Endothelial cell of umbilical vein (primary cell): ENCODE data around the gene CMBL. TPM values are rescaled to one million over a fixed set of nuclear protein-coding genes. Genes with fewer than 3 reads are reported as not detected.

ENCODE experiments used
- BruUV-seq: library from RNA; stranded (reverse); fragments of 400-500 nt; replicated peaks from 2 replicates; lab custom pipeline; 2021; lab: Mats Ljungman, UMichigan
- CTCF ChIA-PET: fragments of 300-600, 350-600 bp; sonication (Branson Sonifier 250); formaldehyde crosslinking; loops from one replicate; lab custom pipeline; 2021; ENCODE audit warnings: antibody characterized with exemption, inconsistent platforms; lab: Charles Lee
- POLR2A ChIA-PET: fragments of 300-600, 350-600 bp; sonication (Branson Sonifier 250); formaldehyde crosslinking; loops from one replicate; lab custom pipeline; 2021; ENCODE audit warnings: antibody characterized with exemption, inconsistent platforms; lab: Charles Lee
- DNase-seq: peaks from one replicate; pipeline ENCODE4 v3.0.0-alpha.2; 2011; ENCODE audit warnings: low read depth, low spot score
- FAIRE-seq: peaks from 2 replicates; lab custom pipeline; 2011; peaks lifted over from hg19 to GRCh38; lab: Jason Lieb, UNC
- H2AFZ ChIP-seq: 2 replicates; pipeline ENCODE4 v1.6.0; 2012; ENCODE audit warnings: low read depth, low read length, control low read depth, inconsistent platforms
- H3K27ac ChIP-seq: 2 replicates; pipeline ENCODE4 v1.5.1; 2011; ENCODE audit warnings: low read depth, mild to moderate bottlenecking, control low read depth, low read length, moderate library complexity; ENCODE audit not compliant: insufficient read depth
- H3K27me3 ChIP-seq, 2 experiments: 2 replicates each; pipeline versions ENCODE4 v1.6.0 to v1.6.1; 2011; ENCODE audit warnings: low read length in 2 of 2, mixed read lengths in 1 of 2; ENCODE audit not compliant: control insufficient read depth in 2 of 2, insufficient read depth in 2 of 2
- H3K36me3 ChIP-seq, 2 experiments: 2 replicates in 1 of 2; 3 replicates in 1 of 2; pipeline ENCODE4 v1.5.1; 2011; ENCODE audit warnings: low read length in 2 of 2, mild to moderate bottlenecking in 1 of 2, moderate library complexity in 1 of 2; ENCODE audit not compliant: control insufficient read depth in 2 of 2, insufficient read depth in 2 of 2; ENCODE audit errors: extremely low read depth in 1 of 2
- H3K4me1 ChIP-seq: 3 replicates; pipeline ENCODE4 v1.5.1; 2011; ENCODE audit warnings: mild to moderate bottlenecking, low read length; ENCODE audit not compliant: control insufficient read depth, insufficient read depth; ENCODE audit errors: extremely low read depth
- H3K4me2 ChIP-seq: 2 replicates; pipeline ENCODE4 v1.6.1; 2011; ENCODE audit warnings: low read length, control low read depth, mixed read lengths; ENCODE audit not compliant: insufficient read depth
- H3K4me3 ChIP-seq, 3 experiments: fragments of 200-600 bp in 1 of 3; sonication (generic), shearing (Covaris generic) in 1 of 3; replicated peaks in 1 of 3; 2 replicates each; pipeline ENCODE4 v1.5.1; 2011 to 2016; ENCODE audit warnings: control low read depth in 3 of 3, low read length in 3 of 3, mild to moderate bottlenecking in 2 of 3, inconsistent platforms in 1 of 3, low read depth in 1 of 3, moderate library complexity in 1 of 3; ENCODE audit not compliant: insufficient read depth in 1 of 3
- H3K79me2 ChIP-seq: 2 replicates; pipeline ENCODE4 v1.6.0; 2012; ENCODE audit warnings: low read length, inconsistent platforms; ENCODE audit not compliant: control insufficient read depth, insufficient read depth
- H3K9ac ChIP-seq: replicated peaks from 2 replicates; pipeline ENCODE3; 2011; ENCODE audit warnings: low read length, control low read depth; ENCODE audit not compliant: insufficient read depth; ENCODE audit errors: extremely low read depth
- H3K9me1 ChIP-seq: replicated peaks from 3 replicates; pipeline ENCODE4 v1.6.0; 2011; ENCODE audit warnings: mild to moderate bottlenecking, low read length; ENCODE audit not compliant: control insufficient read depth, insufficient read depth; ENCODE audit errors: extremely low read depth
- H3K9me3 ChIP-seq: replicated peaks from 2 replicates; pipeline ENCODE4 v1.5.1; 2012; ENCODE audit warnings: low read length, inconsistent platforms; ENCODE audit not compliant: control insufficient read depth, insufficient read depth
- H4K20me1 ChIP-seq: replicated peaks from 2 replicates; pipeline ENCODE3; 2011; ENCODE audit warnings: mild to moderate bottlenecking, low read length; ENCODE audit not compliant: control insufficient read depth, insufficient read depth; ENCODE audit errors: extremely low read depth
- CTCF ChIP-seq, 2 donors: IDR thresholded peaks; 1 replicate in 1 of 2; 2 replicates in 1 of 2; pipeline ENCODE4 v1.5.1; 2011; ENCODE audit warnings: low read length in 2 of 2, mild to moderate bottlenecking in 2 of 2, moderate library complexity in 2 of 2, control low read depth in 1 of 2, inconsistent platforms in 1 of 2, low read depth in 1 of 2; ENCODE audit not compliant: insufficient read depth in 1 of 2; ENCODE audit errors: extremely low read depth in 1 of 2
- EZH2 ChIP-seq: IDR thresholded peaks from 2 replicates; pipeline ENCODE4 v1.6.1; 2012; ENCODE audit warnings: borderline replicate concordance, low read depth, mild to moderate bottlenecking, moderate library complexity, low read length, inconsistent platforms; ENCODE audit not compliant: severe bottlenecking
- FOS ChIP-seq: IDR thresholded peaks from 2 replicates; pipeline ENCODE4 v1.6.1; 2011; ENCODE audit warnings: mild to moderate bottlenecking, low read length, moderate library complexity, borderline replicate concordance; ENCODE audit not compliant: insufficient read depth
- GATA2 ChIP-seq: IDR thresholded peaks from 2 replicates; pipeline ENCODE4 v1.7.0; 2011; ENCODE audit warnings: low read depth, mild to moderate bottlenecking, moderate library complexity, mixed read lengths, low read length; ENCODE audit not compliant: insufficient read length, insufficient read depth
- JUN ChIP-seq: IDR thresholded peaks from 2 replicates; pipeline ENCODE4 v1.6.1; 2011; ENCODE audit warnings: borderline replicate concordance, low read depth; ENCODE audit not compliant: insufficient read length, insufficient read depth
- MAX ChIP-seq: IDR thresholded peaks from 2 replicates; pipeline ENCODE4 v1.6.1; 2011; ENCODE audit not compliant: insufficient read depth, insufficient read length
- MYC ChIP-seq: IDR thresholded peaks from one replicate; pipeline ENCODE4 v1.6.1; 2011; ENCODE audit warnings: mild to moderate bottlenecking, low read depth, low read length
- POLR2A ChIP-seq: IDR thresholded peaks from 2 replicates; pipeline ENCODE4 v1.6.1; 2012; ENCODE audit warnings: low read depth, mild to moderate bottlenecking, control low read depth, low read length
- POLR2AphosphoS5 ChIP-seq: IDR thresholded peaks from 2 replicates; pipeline ENCODE4 v1.6.1; 2012; ENCODE audit warnings: low read depth, mild to moderate bottlenecking, control low read depth, low read length, moderate library complexity; ENCODE audit not compliant: insufficient read depth
- dilution Hi-C: fragments of 300-500 bp; cut with MboI; formaldehyde crosslinking; loops from one replicate; pipeline ENCODE4 v1.15.0; 2019; ENCODE audit warnings: low sequenced_read_pairs; ENCODE audit not compliant: extremely low pct_ligation_motif_present
- intact Hi-C: fragments of 100-400 bp; cut with micrococcal nuclease; formaldehyde crosslinking; loops from one replicate; pipeline ENCODE4 v1.10.0; 2022
- polyA plus RNA-seq, 4 experiments: library from polyadenylated mRNA; depleted of rRNA in 3 of 4; stranded (reverse) in 3 of 4; unstranded in 1 of 4; fragments of >200 nt; gene quantifications; 2 replicates each; pipeline versions ENCODE4 v1.2.1 to v1.2.3, GENCODE V29; 2011 to 2012; ENCODE audit warnings: missing spikeins in 1 of 4
- total RNA-seq: library from RNA; stranded (reverse); gene quantifications from 2 replicates; pipeline ENCODE4 v1.2.3, GENCODE V29; 2021

CMBL gene
- total and polyA plus RNA-seq, 2 donors (not counting 3 experiments of a cell fraction or from before 2014, with no cell fraction given) = 15.9 to 19.8 TPM

GRCh38 chr5:10266839-10267238, 40.9 kb downstream of the CMBL start:
- no TSS peak for BruUV-seq
- CTCF ChIA-PET = interaction anchor here (3.8 kb wide), 1 partner anchor 16 kb away, joined by 17 read pairs; no protein-coding TSS in a partner anchor

More at GRCh38 chr5:10266839-10267238, 40.9 kb downstream of the CMBL start:
- Histone ChIP-seq H3K9me3 (no peaks in the 10 kb centered on the region), H3K79me2 (no peaks in the 10 kb centered on the region), H4K20me1 (no peaks in the 10 kb centered on the region), H3K27me3 (peaks cover 6 to 10% of the 10 kb centered on the region in 2 experiments), H3K9me1 (no peaks in the 10 kb centered on the region), H2AFZ (no peak overlapping the region), H3K36me3 (peaks cover 15 to 22% of the 10 kb centered on the region in 2 experiments), H3K4me3 (no peak overlapping the region), H3K4me1 (no peaks in the 10 kb centered on the region), H3K4me2 (no peak overlapping the region), H3K9ac (no peak overlapping the region), H3K27ac (no peak overlapping the region)
- DNase-seq (no peak), FAIRE-seq (no peak)
- intact Hi-C loops = no loop called here
- TF ChIP-seq FOS = no peak
- TF ChIP-seq POLR2AphosphoS5 = no peak
- TF ChIP-seq MAX = no peak
- TF ChIP-seq MYC = no peak
- TF ChIP-seq JUN = no peak
- TF ChIP-seq POLR2A = no peak
- TF ChIP-seq EZH2 = no peak
- no peak for TF ChIP-seq GATA2
- TF ChIP-seq CTCF (IDR thresholded peaks at IDR 0.05; ENCODE audit: extremely low read depth in 1 of 2, insufficient read depth in 1 of 2, low read depth in 1 of 2, low read length in 2 of 2) = no peak
- dilution Hi-C loops = loop anchor here (25.0 kb wide), 1 partner anchor 145 kb away; no protein-coding TSS in a partner anchor
- POLR2A ChIA-PET = no interaction called here
